B cell (primary cell): ENCODE results near the gene ZSCAN12. TPM values are rescaled to one million over a fixed set of nuclear protein-coding genes. Genes with fewer than 3 reads are reported as not detected.
"Not testable (repeated sequence)": the region's sequence is repeated elsewhere in the genome, so short reads cannot be mapped to it uniquely, and the experiment has no call there.

Experiments
- ATAC-seq: fragments of 200-7000 bp; cut with Tn5 transposase; one replicate; pipeline ENCODE4 v1.10.0; 2021; ENCODE audit warnings: low read depth, mild to moderate bottlenecking, moderate number of reproducible peaks, moderate library complexity
- CTCF ChIA-PET: fragments of 350-600 bp; sonication (Branson Sonifier 250); formaldehyde crosslinking; loops from one replicate; lab custom pipeline; 2021; ENCODE audit warnings: antibody characterized with exemption, inconsistent platforms; lab: Charles Lee
- POLR2A ChIA-PET: fragments of 350-600 bp; sonication (Branson Sonifier 250); formaldehyde crosslinking; loops from one replicate; lab custom pipeline; 2021; ENCODE audit warnings: antibody characterized with exemption; lab: Charles Lee
- DNase-seq: peaks from one replicate; pipeline ENCODE4 v3.0.0; 2013
- H2AFZ ChIP-seq: 2 replicates; pipeline ENCODE4 v1.6.1; 2012; ENCODE audit warnings: mild to moderate bottlenecking, low read depth, low read length; ENCODE audit not compliant: insufficient read depth, poor library complexity, severe bottlenecking
- H3K27ac ChIP-seq, 2 donors: 1 replicate in 1 of 2; 2 replicates in 1 of 2; pipeline ENCODE4 v1.5.1; 2012 to 2013; ENCODE audit warnings: low read length in 2 of 2, mild to moderate bottlenecking in 2 of 2, moderate library complexity in 1 of 2
- H3K27me3 ChIP-seq, 4 experiments: fragments of 200-600 bp in 1 of 4; sonication (generic) in 1 of 4; replicated peaks in 1 of 4; 1 replicate in 2 of 4; 2 replicates in 2 of 4; pipeline versions ENCODE4 v1.6.1 to v1.7.0; 2013 to 2016; ENCODE audit warnings: low read length in 3 of 4, mild to moderate bottlenecking in 2 of 4, mixed read lengths in 1 of 4, moderate library complexity in 1 of 4; ENCODE audit not compliant: insufficient read depth in 4 of 4, control insufficient read depth in 3 of 4; ENCODE audit errors: control extremely low read depth in 1 of 4
- H3K36me3 ChIP-seq, 2 experiments: replicated peaks in 1 of 2; 1 replicate in 1 of 2; 2 replicates in 1 of 2; pipeline versions ENCODE4 v1.6.1 to v1.7.1; 2013; ENCODE audit warnings: low read length in 1 of 2; ENCODE audit not compliant: insufficient read depth in 2 of 2, control insufficient read depth in 1 of 2; ENCODE audit errors: control extremely low read depth in 1 of 2, extremely low read depth in 1 of 2
- H3K4me1 ChIP-seq, 2 donors: fragments of 200-600 bp in 1 of 2; sonication (generic) in 1 of 2; 1 replicate in 1 of 2; 2 replicates in 1 of 2; pipeline versions ENCODE4 v1.5.1 to v1.6.1; 2013 to 2017; ENCODE audit warnings: low read length in 2 of 2; ENCODE audit not compliant: control insufficient read depth in 2 of 2, insufficient read depth in 2 of 2
- H3K4me2 ChIP-seq: replicated peaks from 2 replicates; pipeline ENCODE3; 2012; ENCODE audit warnings: mild to moderate bottlenecking, low read depth, low read length; ENCODE audit not compliant: poor library complexity, severe bottlenecking
- H3K4me3 ChIP-seq, 5 experiments: fragments of 200-600 bp in 1 of 5; sonication (generic) in 1 of 5; 1 replicate in 3 of 5; 2 replicates in 2 of 5; pipeline versions ENCODE4 v1.5.1 to v1.7.0; 2011 to 2016; ENCODE audit warnings: low read length in 4 of 5, mild to moderate bottlenecking in 4 of 5, low read depth in 2 of 5, control low read depth in 1 of 5, moderate library complexity in 1 of 5; ENCODE audit not compliant: insufficient read depth in 1 of 5; ENCODE audit errors: control extremely low read depth in 1 of 5, extremely low read depth in 1 of 5
- H3K79me2 ChIP-seq: fragments of 200-600 bp; sonication (generic); one replicate; pipeline ENCODE4 v1.6.0; 2016; ENCODE audit warnings: low read length; ENCODE audit not compliant: control insufficient read depth, insufficient read depth
- H3K9ac ChIP-seq: fragments of 200-600 bp; sonication (generic); 2 replicates; pipeline ENCODE4 v1.6.1; 2017; ENCODE audit warnings: mild to moderate bottlenecking, low read length, moderate library complexity
- H3K9me3 ChIP-seq, 3 donors: one replicate each; pipeline versions ENCODE4 v1.6.1 to v1.7.1; 2013; ENCODE audit warnings: low read length in 2 of 3; ENCODE audit not compliant: control insufficient read depth in 2 of 3, insufficient read depth in 1 of 3; ENCODE audit errors: control extremely low read depth in 1 of 3
- H4K20me1 ChIP-seq: 2 replicates; pipeline ENCODE4 v1.6.0; 2012; ENCODE audit warnings: mild to moderate bottlenecking, low read length; ENCODE audit not compliant: insufficient read depth, control insufficient read depth, poor library complexity, severe bottlenecking
- H3K27ac Mint-ChIP-seq: one replicate; pipeline ENCODE4 v1.8.0; 2021; ENCODE audit warnings: mixed read lengths
- H3K27me3 Mint-ChIP-seq: one replicate; pipeline ENCODE4 v1.8.0; 2021; ENCODE audit warnings: mixed read lengths
- H3K4me1 Mint-ChIP-seq: one replicate; pipeline ENCODE4 v1.8.0; 2021; ENCODE audit warnings: mixed read lengths
- H3K4me3 Mint-ChIP-seq: one replicate; pipeline ENCODE4 v1.8.0; 2021; ENCODE audit warnings: mixed read lengths
- H3K9me3 Mint-ChIP-seq: one replicate; pipeline ENCODE4 v1.8.0; 2022; ENCODE audit warnings: mixed read lengths; ENCODE audit not compliant: insufficient read depth
- CTCF ChIP-seq: fragments of 200-600 bp; IDR thresholded peaks from one replicate; pipeline ENCODE4 v1.8.0; 2022; ENCODE audit warnings: antibody characterized with exemption, mild to moderate bottlenecking
- EZH2 ChIP-seq: IDR thresholded peaks from 2 replicates; pipeline ENCODE4 v1.6.1; 2012; ENCODE audit warnings: borderline replicate concordance, low read depth, mild to moderate bottlenecking, moderate library complexity, low read length; ENCODE audit not compliant: insufficient read depth, poor library complexity, severe bottlenecking
- WGBS: methylation state at CpG from one replicate; pipeline ENCODE4 v1.1.5; 2013; ENCODE audit warnings: missing lambda C conversion rate; ENCODE audit not compliant: insufficient coverage; 5-methylcytosine and 5-hydroxymethylcytosine counted together
- intact Hi-C: fragments of 100-400 bp; cut with micrococcal nuclease; formaldehyde crosslinking; loops from one replicate; pipeline ENCODE4 v1.10.0; 2022
- polyA plus RNA-seq: library from polyadenylated mRNA; depleted of rRNA; stranded (reverse); fragments of >200 nt; gene quantifications from 2 replicates; pipeline ENCODE4 v1.2.3, GENCODE V29; 2012
- total RNA-seq, 2 donors: library from RNA; stranded (reverse); fragments of 120-200 nt in 1 of 2; gene quantifications; 1 replicate in 1 of 2; 2 replicates in 1 of 2; pipeline versions ENCODE4 v1.2.3 to v1.2.4, GENCODE V29; 2013 to 2022

The ZSCAN12 gene
- total and polyA plus RNA-seq, 2 donors (not counting 1 experiment from before 2014, with no cell fraction given), result 3.5 to 14.8 TPM

DNA sequence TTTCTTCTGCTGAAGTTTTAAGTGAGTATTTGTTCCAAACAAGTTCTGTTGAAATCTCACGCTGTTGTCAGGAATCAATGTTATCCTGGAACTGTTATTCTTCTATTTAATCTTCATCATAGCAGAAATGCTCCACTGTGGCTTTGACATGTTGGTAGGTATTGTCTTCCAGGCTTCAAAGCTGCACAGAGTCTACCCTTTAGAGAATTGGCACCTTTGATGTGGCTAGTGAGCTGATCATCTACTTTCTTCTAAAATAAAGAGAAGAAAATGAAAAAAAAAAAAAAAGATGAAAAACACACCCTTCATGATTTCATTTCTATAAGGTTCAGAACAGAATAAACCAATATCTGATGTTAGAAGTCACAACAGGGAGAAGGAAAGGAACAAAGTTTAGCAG is 49.5 kb upstream of the ZSCAN12 start:
- Mint-ChIP-seq H3K27me3 (peaks cover 52% of the 10 kb centered on the region), H3K4me3 (no peak overlapping the region), H3K9me3 (peaks cover 7% of the 10 kb centered on the region), H3K27ac (no peak overlapping the region), H3K4me1 (peaks cover 7% of the 10 kb centered on the region)
- Histone ChIP-seq H3K9me3 (peaks cover 4 to 15% (median 4%) of the 10 kb centered on the region in 3 donors), H3K4me3 (no peak overlapping the region), H3K4me2 (no peak overlapping the region), H2AFZ (no peak overlapping the region), H3K4me1 (peaks cover 6 to 9% of the 10 kb centered on the region in 2 donors), H3K36me3 (no peaks in the 10 kb centered on the region), H3K27ac (no peak overlapping the region), H4K20me1 (no peaks in the 10 kb centered on the region), H3K27me3 (peaks cover 0 to 29% (median 25%) of the 10 kb centered on the region in 4 experiments), H3K9ac (no peak overlapping the region), H3K79me2 (no peaks in the 10 kb centered on the region)
- WGBS, result no CpG with 5 or more reads among the region's 1 CpG
- POLR2A ChIA-PET, result no interaction called here
- DNase-seq (no peak), ATAC-seq (no peak)
- no peak for TF ChIP-seq EZH2
- no peak for TF ChIP-seq CTCF
- intact Hi-C loops, result no loop called here
- CTCF ChIA-PET, result no interaction called here

DNA sequence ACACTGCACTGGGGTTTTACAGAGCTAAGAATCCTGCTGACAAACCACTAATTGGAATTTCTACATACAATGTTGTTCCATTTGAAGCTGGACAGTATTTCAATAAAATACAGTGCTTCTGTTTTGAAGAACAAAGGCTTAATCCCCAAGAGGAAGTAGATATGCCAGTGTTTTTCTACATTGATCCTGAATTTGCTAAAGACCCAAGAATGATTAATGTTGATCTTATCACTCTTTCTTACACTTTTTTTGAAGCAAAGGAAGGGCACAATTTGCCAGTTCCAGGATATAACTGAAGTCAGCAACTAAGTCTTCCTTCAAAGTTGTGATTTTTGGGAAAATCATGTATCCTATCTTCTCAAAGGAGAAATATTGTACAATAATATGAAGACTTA is 48.0 kb upstream of the ZSCAN12 start:
- Histone ChIP-seq H3K27me3 (peaks cover 0 to 36% (median 31%) of the 10 kb centered on the region in 4 experiments), H2AFZ (peak overlapping the region; percentile 41), H3K9me3 (peaks cover 4 to 26% (median 11%) of the 10 kb centered on the region in 3 donors), H3K4me1 (peaks cover 16 to 21% of the 10 kb centered on the region in 2 donors)
- H3K79me2 ChIP-seq, H4K20me1 ChIP-seq, H3K9me3 Mint-ChIP-seq, ATAC-seq, H3K4me2 ChIP-seq, H3K36me3 ChIP-seq, H3K9ac ChIP-seq, H3K4me3 ChIP-seq, H3K27ac ChIP-seq, DNase-seq, H3K4me3 Mint-ChIP-seq, intact Hi-C loops, H3K27ac Mint-ChIP-seq, CTCF ChIA-PET, POLR2A ChIA-PET: not testable (repeated sequence)
- peaks cover 16% of the 10 kb centered on the region for H3K4me1 Mint-ChIP-seq
- H3K27me3 Mint-ChIP-seq, result peaks cover 57% of the 10 kb centered on the region
